Measurements from ENCODE around the gene RFX4.

- TF ChIP-seq CTCF (conservative IDR thresholded peaks at IDR 0.05 in 1 of 2, IDR thresholded peaks at IDR 0.05 in 1 of 2; ENCODE audit: extremely low read depth in 1 of 2, insufficient read depth in 1 of 2, low read depth in 1 of 2, low read length in 2 of 2): no peak
- no peak for TF ChIP-seq EZH2 (IDR thresholded peaks at IDR 0.05; ENCODE audit: borderline replicate concordance, low read length)
Observed at GRCh38 chr12:106690569-106691305, 107.9 kb downstream of the RFX4 start.

Measured in mammary epithelial cell (primary cell).